GM18907 (cell line): ENCODE measurements around the gene SLC13A3.

Experiments used
- ATAC-seq: cut with Tn5 transposase; IDR thresholded peaks from one replicate; pipeline ENCODE4 v1.9.1; 2021; ENCODE audit warnings: mild to moderate bottlenecking, moderate library complexity; ENCODE audit not compliant: unreplicated experiment

Gene SLC13A3

GRCh38 chr20:46545077-46545826, 106.0 kb downstream of the SLC13A3 start:
- peak; percentile 65 for ATAC-seq

GRCh38 chr20:46544576-46544975, 106.7 kb downstream of the SLC13A3 start:
- no peak for ATAC-seq

- no peak for ATAC-seq
These were observed 107.3 kb downstream of the SLC13A3 start for GRCh38 chr20:46543959-46544358.

- no peak for ATAC-seq
These were observed 108.2 kb downstream of the SLC13A3 start for GRCh38 chr20:46543033-46543432.

- no peak for ATAC-seq
These were observed 109.9 kb downstream of the SLC13A3 start for GRCh38 chr20:46541229-46541935.

GRCh38 chr20:46539113-46539512, 112.1 kb downstream of the SLC13A3 start:
- ATAC-seq, result no peak

GRCh38 chr20:46530640-46531039, 120.6 kb downstream of the SLC13A3 start:
- ATAC-seq, result no peak

GRCh38 chr20:46523696-46524328, 127.4 kb downstream of the SLC13A3 start:
- ATAC-seq, result no peak

- no peak for ATAC-seq
These were observed 128.2 kb downstream of the SLC13A3 start for GRCh38 chr20:46523108-46523507.

- no peak for ATAC-seq
These were observed 130.2 kb downstream of the SLC13A3 start for GRCh38 chr20:46520976-46521579.

GRCh38 chr20:46520540-46520939, 130.7 kb downstream of the SLC13A3 start:
- no peak for ATAC-seq

GRCh38 chr20:46519471-46520068, 131.7 kb downstream of the SLC13A3 start:
- ATAC-seq, result no peak

- peak; percentile 60 for ATAC-seq
These were observed 138.1 kb downstream of the SLC13A3 start, which contains the start of gene ZNF334 for GRCh38 chr20:46512943-46513844. TSS of gene ZNF334 (minus strand) at chr20:46513559. CDS start at chr20:46512102, 1,457 bp downstream.

- no peak for ATAC-seq
These were observed 141.7 kb downstream of the SLC13A3 start for GRCh38 chr20:46509523-46509922.
